Pulmonary artery endothelial cell (primary cell): Measurements from ENCODE around the gene HECTD1. TPM values are rescaled to one million over a fixed set of nuclear protein-coding genes. Genes with fewer than 3 reads are reported as not detected.
"Not testable (repeated sequence)": the region's sequence is repeated elsewhere in the genome, so short reads cannot be mapped to it uniquely, and the experiment has no call there.

ENCODE experiments used
- DNase-seq: peaks from one replicate; pipeline ENCODE4 v3.0.0-alpha.2; 2011; ENCODE audit warnings: low read depth, low spot score
- total RNA-seq: library from RNA; depleted of rRNA; stranded (reverse); fragments of >200 nt; gene quantifications from 2 replicates; pipeline ENCODE4 v1.2.3, GENCODE V29; 2014

HECTD1 gene
- total RNA-seq, 1 donor from 2014 or later, result 256 TPM

DNA sequence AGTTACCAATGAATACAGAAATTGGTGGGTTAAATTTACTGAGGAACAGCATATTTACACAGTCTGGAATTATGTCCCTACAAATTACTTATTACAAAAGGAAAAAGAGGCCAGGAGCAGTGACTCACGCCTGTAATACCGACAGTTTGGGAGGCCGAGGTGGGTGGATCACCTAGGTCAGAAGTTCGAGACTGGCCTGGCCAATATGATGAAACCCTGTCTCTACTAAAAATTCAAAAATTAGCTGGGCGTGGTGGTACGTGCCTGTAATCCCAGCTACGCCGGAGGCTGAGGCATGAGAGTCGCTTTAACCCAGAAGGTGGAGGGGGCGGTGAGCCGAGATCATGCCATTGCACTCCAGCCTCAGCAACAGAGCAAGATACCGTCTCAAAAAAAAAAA is 52.6 kb downstream of the HECTD1 start:
- no peak for DNase-seq

DNA sequence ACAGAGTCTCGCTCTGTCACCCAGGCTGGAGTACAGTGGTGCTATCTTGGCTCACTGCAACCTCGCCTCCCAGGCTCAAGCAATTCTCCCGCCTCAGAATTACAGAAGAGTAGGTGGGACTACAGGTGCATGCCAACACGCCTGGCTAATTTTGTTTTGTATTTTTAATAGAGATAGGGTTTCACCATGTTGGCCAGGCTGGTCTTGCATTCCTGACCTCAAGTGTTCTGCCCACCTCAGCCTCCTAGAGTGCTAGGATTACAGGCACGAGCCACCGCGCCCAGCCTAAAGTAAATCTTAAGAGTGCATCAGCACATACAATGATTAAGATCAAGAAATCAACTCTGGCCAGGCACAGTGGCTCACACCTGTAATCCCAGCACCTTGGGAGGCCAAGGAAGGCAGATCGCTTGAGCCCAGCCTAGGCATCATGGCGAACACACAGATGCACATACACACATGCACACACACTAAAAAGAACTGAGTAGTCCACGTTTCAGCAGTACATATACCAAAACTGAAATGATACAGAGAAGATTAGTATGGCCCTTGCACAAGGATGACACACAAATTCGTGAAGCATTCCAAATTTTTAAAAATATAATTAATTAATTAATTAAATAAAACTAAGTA is 65.0 kb downstream of the HECTD1 start:
- DNase-seq, result no peak

DNA sequence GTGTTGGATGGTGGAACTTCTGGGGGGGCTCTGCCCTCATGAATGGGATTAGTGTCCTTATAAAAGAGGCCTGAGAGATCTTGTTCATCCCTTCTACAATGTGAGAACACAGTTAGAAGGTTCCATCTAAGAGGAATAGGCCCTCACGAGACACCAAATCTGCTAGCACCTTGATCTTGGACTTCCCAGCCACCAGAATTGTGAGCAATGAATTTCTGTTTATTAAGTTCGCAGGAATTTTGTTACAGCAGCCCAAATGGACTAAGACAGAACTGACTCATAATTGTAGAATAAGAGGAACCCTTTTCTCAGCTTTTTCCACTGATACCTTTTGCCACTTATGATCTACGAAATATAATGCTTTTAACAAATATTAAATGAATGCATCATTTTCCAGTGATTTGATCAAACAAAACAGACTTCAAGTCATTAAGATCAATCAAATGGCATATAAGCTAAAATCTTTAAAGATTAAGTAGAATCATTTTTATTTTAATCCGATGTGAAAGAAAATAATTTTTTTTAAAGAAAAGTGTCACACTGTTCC is 68.2 kb downstream of the HECTD1 start:
- DNase-seq, result no peak

DNA sequence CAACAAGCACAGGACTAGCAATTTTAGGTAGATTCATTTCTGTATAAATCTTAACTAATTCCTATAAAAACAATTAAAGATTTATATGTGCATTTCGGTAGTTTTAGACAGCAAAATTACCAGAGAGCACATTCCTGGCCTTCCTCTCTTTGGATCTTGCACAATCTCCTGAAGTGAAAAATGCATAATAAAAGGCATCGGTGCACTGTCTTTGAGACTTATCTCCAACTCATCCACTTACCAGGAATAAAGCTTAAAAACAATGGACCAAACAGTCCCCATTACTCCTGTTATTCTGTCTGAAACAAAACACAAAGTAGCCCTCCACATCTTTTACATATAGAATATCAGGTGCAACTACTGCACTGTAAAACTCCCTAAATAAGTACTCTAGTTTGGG is 69.3 kb downstream of the HECTD1 start:
- no peak for DNase-seq

DNA sequence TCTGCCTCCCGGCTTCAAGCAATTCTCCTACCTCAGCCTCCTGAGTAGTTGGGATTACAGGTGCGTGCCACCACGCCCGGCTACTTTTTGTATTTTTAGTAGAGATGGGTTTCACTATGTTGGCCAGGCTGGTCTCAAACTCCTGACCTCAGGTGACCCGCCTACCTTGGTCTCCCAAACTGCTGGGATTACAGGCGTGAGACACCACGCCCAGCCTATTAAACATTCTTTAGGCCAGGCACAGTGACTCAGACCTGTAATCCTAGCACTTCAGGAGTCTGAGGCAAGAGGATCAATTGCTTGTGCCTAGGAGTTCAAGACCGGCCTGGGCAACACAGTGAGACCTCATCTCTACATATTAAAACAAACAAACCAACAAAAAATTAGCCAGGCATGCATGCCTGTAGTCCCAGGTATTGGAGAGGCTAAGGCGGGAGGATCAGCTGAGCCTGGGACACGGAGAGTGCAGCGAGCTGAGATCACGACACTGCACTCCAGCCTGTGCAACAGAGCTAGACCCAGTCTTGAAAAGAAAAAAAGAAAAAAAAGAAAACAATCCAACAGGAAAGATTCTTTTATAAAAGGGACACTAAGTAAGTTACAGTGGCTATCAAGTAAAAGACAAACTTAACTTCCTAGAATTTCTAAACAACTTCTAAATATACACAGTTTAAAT is 70.2 kb downstream of the HECTD1 start:
- DNase-seq, result no peak

DNA sequence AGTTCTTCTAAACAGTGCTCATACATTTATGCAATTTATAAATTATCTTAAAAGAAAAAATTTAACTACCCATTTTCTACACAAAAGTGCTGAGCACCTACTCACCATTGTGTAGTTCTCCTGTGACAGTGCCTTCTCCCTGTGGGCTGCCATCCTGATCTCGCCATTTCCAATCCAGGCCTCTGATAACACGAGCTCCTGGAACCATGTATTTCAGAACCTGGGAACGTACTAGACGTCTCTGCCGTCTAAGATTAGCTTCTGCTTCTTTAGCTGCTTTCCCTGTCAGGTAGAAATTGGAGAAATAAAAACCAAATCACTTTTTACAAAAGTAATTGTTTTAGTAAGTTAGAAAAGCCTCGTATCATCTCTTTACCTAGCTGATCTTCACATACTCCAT is 74.5 kb downstream of the HECTD1 start:
- DNase-seq, result no peak

DNA sequence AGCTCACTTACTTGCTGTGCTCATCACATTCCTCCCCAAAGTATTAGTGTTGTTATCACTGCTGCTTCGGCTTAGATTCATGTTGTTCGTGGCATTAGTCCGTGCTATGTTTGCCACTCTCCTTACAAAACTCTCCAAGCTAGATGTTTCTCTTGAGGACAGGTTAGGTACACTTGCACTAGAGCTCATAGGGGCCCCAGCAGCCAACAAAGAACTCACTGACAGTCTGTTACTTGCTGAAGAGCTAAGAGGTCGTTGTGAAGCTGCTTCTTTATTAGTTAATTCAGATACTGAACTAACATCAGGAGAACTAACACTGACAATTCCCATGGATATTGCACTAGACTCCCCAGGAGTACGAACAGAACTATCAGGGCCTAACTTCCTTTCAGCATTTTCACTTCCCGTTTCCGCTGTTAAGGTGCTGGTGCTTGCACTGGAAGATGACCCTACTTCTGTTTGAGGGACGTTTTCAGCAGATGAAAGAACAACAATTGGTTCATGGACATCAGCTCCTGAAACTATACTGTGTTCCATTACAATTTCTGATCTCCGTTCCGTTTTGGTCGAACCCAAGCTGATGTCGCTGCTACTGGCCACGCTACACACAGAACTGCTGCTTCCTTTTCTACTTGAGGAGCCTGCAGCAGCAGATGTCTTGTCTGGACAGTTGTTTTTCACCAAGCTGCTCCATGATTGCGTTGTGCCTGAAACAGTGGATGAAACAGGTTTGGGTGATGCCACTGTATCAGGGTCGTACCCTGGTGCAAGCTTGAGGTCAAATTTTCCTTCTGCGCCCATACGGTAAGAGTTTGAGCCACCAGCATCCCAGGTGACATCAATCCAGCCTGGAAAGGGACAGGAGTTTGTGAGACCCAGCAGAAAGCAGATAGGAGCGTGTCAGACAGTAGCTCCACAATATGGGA is 78.7 kb downstream of the HECTD1 start:
- DNase-seq, result no peak

DNA sequence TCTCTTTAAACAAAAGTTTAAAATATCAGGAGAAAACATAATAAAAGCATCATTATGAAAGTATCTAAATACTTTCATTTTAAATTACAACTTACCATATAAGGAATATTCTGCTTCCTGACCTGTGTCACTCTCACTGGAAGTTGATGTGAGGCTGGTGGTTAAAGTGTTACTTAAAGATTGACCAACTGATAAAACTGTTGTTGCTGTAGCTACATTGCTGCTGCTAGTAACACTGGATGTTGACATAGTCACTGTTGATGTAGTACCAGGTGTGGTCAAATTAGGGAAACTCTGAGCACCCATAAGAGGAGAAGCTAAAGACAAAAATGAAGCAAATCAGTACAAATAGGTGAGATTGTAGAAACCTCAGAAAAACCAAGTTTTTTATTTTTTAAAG is 79.9 kb downstream of the HECTD1 start:
- DNase-seq, result no peak

DNA sequence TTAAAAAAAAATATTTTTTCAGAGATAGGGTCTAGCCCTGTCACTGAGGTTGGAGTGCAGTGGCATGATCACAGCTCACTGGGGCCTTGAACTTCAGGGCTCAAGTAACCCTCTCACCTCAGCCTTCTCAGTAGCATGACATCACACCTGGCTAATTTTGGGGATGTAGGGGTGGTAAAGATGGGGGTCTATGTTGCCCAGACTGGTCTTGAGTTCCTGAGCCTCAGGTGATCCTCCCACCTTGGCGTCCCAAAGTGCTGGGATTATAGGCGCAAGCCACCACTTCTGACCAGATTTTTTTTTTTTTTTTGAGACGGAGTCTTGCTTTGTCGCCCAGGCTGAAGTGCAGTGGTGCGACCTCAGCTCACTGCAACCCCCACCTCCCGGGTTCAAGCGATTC is 80.9 kb downstream of the HECTD1 start:
- no peak for DNase-seq

DNA sequence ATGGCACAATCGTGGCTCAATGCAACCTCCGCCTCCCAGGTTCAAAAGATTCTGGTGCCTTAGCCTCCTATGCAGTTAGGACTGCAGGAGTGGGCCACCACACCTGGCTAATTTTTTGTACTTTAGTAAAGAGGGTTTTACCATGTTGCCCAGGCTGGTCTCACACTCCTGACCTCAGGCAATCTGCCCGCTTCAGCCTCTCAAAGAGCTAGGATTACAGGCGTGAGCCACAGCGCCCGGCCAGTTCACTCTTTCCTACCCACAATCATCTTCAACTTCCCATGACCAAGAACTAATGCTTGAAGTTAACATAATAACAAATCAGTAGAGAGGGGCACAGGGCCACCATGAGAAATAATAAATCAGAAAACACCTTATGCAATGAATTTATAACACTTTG is 82.4 kb downstream of the HECTD1 start:
- no peak for DNase-seq

DNA sequence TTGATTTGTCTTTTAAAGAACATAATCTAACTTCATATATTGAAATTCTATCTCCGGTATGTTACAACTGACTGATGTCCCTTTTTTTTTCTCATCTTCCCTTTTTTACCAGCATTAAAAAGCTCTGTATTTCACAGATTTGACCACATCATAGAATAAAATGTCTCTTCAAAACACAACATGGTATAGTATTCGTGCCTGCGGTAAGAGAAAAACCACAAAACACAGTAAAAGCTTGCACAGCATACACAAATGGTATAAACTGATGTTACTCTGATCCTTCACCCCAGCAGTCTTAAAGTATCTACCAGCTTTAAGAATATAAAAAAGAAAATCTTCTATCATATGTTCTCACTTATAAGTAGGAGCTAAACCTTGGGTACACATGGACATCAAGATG is 83.4 kb downstream of the HECTD1 start:
- DNase-seq, result no peak

DNA sequence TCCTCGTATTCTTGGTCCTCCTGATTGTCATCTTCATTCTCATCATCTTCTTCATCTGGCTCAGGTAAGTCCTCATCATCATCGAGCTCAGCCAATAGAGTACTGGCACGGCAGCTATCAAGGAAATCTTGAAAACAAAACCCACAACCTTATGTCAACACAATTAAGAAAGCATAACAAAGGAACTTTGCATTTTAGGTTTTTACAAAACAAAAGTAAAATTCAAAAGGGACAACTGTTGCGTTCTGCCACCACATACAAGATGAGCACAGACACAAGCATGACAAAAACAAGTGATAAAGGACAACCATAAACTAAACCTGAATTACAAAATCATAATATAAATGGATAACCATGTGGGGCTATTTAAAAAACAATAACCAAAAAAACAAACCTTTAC is 84.7 kb downstream of the HECTD1 start:
- DNase-seq, result no peak

DNA sequence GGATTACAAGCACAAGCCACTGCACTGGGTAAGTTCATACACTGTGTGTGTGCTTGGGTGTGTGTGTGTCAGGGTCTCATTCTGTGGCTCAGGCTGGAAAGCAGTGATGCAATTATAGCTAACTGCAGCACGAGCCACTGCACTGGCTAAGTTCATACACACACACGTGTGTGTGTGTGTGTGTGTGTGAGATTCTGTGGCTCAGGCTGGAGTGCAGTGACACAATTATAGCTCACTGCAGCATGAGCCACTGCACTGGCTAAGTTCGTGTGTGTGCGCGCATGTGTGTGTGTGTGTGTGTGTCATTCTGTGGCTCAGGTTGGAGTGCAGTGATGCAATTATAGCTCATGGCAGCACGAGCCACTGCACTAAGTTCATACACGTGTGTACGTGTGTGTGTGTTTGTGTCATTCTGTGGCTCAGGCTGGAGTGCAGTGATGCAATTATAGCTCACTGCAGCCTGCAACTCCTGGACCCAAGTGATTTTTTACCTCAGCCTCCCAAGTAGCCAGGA is 85.4 kb downstream of the HECTD1 start:
- DNase-seq, result no peak

DNA sequence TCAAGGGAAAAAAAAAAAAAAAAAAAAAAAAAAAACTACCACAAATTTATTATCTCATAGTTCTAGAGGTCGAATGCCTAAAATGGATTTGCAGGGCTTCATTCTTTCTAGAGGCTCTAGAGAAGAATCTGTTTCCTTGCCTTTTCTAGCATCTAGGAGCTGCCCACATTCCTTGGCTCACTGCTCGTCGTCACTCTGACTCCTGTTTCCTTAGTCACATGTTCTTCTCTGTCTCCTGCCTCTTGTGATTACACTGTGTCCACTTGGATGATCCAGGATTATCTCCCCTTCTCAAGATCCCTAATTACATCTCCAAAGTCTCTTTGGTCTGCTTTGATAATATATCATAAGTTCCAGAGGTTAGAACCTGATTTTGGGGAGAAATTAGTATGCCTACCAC is 88.7 kb downstream of the HECTD1 start:
- no peak for DNase-seq

DNA sequence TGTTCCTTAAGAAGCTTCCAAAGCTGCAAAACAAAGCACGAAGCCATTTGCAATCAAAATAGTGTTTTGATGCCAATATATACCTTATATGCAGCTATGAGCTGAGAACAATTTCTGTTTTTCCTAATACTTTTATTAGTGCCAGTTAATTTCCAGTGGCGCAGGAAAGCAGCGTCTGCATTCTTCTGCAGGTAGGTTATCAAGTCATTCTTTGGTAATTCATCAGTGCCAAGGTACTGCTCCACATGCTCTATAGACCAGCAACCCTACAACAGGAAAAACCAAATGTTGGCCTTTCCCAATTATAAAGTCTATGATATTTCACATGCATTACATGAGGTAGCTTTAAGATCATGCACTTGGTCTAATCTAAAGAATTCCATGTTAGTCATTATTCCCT is 93.8 kb downstream of the HECTD1 start:
- DNase-seq, result no peak

DNA sequence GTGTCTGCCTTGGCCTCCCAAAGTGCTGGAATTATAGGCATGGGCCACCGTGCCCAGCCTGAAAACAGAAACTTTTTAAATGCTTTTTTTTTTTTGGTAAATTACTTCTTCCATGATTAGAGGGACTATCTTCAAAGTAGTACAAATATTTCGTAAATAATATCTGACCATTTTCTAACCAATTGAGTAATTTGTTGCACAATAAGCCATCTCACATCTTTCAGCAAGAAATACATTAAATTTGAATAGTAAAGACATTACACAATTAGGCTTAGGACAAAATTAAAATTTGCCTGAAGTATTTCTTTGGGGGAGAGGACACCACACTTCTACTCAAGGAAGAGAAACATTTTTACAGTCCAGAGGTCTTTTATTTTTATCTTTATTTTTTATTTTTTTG is 96.7 kb downstream of the HECTD1 start:
- DNase-seq, result no peak

DNA sequence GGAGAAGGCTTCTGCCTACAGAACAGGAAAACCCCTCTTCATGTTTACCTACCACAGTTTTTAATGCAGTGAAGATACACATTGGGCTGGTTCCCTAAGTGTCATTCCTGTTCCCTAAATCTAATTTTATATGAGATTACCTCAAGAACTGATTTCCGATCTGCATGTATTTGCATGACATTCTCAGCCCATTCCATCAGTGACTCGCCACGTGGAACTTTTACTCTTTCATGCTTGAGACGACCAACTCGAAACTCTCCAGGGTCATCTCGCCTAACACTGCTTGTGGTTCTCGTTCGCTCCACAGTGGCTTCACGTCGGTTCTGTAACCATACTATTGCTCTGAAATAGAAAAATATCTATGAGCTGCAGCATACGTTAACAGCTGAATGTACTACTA is 98.3 kb downstream of the HECTD1 start:
- no peak for DNase-seq

DNA sequence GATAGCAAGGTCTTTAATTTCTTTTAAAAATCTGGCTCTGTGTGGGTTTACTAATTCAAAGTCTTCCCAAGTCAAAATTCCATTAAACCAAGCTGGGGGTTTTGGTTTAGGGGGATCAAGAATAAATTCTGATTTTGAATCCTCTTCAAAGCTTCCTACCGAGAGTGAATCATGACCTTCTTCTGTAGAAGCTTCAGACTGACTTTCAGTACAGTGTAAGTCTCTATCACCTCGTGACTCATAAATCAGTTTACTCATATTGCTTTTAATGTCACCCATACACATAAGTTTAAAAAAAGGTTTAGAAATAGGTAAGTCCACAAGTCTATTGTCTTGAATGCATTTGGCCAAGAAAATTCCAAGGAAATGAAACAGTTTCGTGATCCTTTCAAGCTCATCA is 100.8 kb downstream of the HECTD1 start:
- no peak for DNase-seq

DNA sequence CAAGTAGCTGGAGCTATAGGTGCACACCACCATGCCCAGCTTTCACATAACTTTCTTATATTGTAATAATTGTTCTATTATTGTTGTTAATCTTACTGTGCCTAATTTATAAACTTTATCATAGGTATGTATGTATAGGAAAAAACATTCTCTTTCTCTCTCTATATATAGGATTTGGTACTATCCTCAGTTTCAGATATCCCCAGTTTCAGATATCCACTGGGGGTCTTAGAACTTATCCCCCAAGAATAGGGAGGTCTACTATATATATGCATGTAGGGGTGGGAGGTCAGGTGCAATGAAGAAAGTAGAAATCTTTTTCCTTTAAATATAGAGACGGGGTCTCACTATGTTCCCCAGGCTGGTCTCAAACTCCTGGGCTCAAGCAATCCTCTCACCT is 110.5 kb downstream of the HECTD1 start:
- no peak for DNase-seq

DNA sequence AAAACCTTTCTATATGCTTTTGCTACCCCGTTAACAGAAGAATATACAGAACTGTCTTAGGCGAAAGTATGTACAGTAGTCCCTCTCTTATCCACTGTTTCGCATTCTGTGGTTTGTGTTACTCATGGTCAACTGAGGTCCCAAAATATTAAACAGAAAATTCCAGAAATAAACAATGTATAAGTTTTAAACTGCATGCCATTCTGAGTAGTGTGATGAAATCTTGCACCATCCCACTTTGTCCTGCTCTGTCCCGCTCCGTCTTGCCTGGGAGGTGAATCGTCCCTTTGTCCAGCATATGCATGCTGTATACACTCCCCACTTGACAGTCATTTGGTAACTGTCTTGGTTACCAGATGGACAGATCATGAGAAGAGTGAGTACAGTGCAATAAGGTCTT is 111.3 kb downstream of the HECTD1 start:
- DNase-seq, result no peak

DNA sequence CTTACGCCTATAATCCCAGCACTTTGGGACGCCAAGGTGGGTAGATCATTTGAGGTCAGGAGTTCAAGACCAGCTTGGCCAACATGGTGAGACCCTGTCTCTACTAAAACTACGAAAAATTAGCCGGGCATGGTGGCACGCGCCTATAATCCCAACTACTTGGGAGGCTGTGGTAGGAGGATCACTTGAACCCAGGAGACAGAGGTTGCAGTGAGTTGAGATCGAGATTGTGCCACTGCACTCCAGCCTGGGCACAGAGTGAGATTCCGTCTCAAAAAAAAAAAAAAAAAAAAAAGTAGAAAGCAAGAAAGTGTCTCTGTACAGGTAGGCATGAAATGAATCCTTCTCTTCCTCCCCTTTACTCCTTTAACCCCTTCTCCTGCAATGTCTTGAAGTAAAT is 111.8 kb downstream of the HECTD1 start:
- DNase-seq, result not testable (repeated sequence)
